Lung (tissue), 12 donors: ENCODE results near the gene CEBPZ. TPM values are rescaled to one million over a fixed set of nuclear protein-coding genes. Genes with fewer than 3 reads are reported as not detected.
"Not testable (repeated sequence)": the region's sequence is repeated elsewhere in the genome, so short reads cannot be mapped to it uniquely, and the experiment has no call there.

ENCODE experiments used
- ATAC-seq: fragments of 200-7000 bp; cut with Tn5 transposase; one replicate; pipeline ENCODE4 v1.9.1; 2020; ENCODE audit warnings: moderate number of reproducible peaks; ENCODE audit not compliant: insufficient read depth, low FRiP score
- DNase-seq, 3 donors: peaks; one replicate each; pipeline ENCODE4 v3.0.0-alpha.2; 2013 to 2017
- H3K27ac ChIP-seq, 2 donors: one replicate each; pipeline ENCODE4 v1.5.1; 2013; ENCODE audit warnings: mild to moderate bottlenecking in 2 of 2, moderate library complexity in 2 of 2, control low read depth in 1 of 2, inconsistent platforms in 1 of 2, low read depth in 1 of 2, low read length in 1 of 2
- H3K27me3 ChIP-seq, 3 donors: one replicate each; pipeline ENCODE4 v1.5.1; 2013; ENCODE audit warnings: low read length in 2 of 3; ENCODE audit not compliant: control insufficient read depth in 3 of 3, insufficient read depth in 3 of 3
- H3K36me3 ChIP-seq, 4 donors: one replicate each; pipeline ENCODE4 v1.5.1; 2013; ENCODE audit warnings: low read length in 4 of 4, mild to moderate bottlenecking in 1 of 4, moderate library complexity in 1 of 4; ENCODE audit not compliant: control insufficient read depth in 4 of 4, insufficient read depth in 4 of 4
- H3K4me1 ChIP-seq, 5 donors: one replicate each; pipeline ENCODE4 v1.5.1; 2013; ENCODE audit warnings: low read length in 5 of 5, mild to moderate bottlenecking in 2 of 5, moderate library complexity in 1 of 5; ENCODE audit not compliant: control insufficient read depth in 5 of 5, insufficient read depth in 5 of 5
- H3K4me3 ChIP-seq: one replicate; pipeline ENCODE4 v1.5.1; 2013; ENCODE audit warnings: mild to moderate bottlenecking, control low read depth, moderate library complexity
- H3K9ac ChIP-seq, 2 donors: one replicate each; pipeline ENCODE4 v1.5.1; 2013; ENCODE audit warnings: low read length in 2 of 2, control low read depth in 1 of 2; ENCODE audit not compliant: insufficient read depth in 1 of 2
- H3K9me3 ChIP-seq, 4 donors: one replicate each; pipeline ENCODE4 v1.5.1; 2013; ENCODE audit warnings: low read length in 3 of 4, mild to moderate bottlenecking in 1 of 4, moderate library complexity in 1 of 4; ENCODE audit not compliant: control insufficient read depth in 4 of 4, insufficient read depth in 3 of 4
- WGBS, 2 donors: extraction: QIAGEN DNeasy Blood & Tissue Kit; methylation state at CpG; one replicate each; pipeline ENCODE4 v1.1.7; 2013; 5-methylcytosine and 5-hydroxymethylcytosine counted together
- polyA plus RNA-seq, 2 donors: library from polyadenylated mRNA; stranded (reverse); fragments of 200-250 nt; gene quantifications; one replicate each; pipeline ENCODE4 v1.2.1, GENCODE V29; 2013
- total RNA-seq, 2 donors: library from RNA; depleted of rRNA in 1 of 2; stranded (reverse); fragments of >200 nt in 1 of 2; gene quantifications; one replicate each; pipeline ENCODE4 v1.2.1, GENCODE V29; 2014 to 2021
- TF ChIP-seq, protein P1 (sequence below): IDR thresholded peaks from 2 replicates; pipeline ENCODE4 v1.5.1; 2012; ENCODE audit warnings: mild to moderate bottlenecking; ENCODE audit errors: control extremely low read depth, extremely low read depth
- donor health status: control.
- donor health status: control.
- donor health status: Bipolar disorder and iron deficiency.
- donor health status: healthy.
- donor health status: DM: yes; HTN: yes; CAD: no.

Gene CEBPZ
- total and polyA plus RNA-seq, 4 donors: 36.7 to 66.7 (median 45.0) TPM

GRCh38 chr2:37205689-37206341 is 25.6 kb downstream of the CEBPZ start:
- ATAC-seq (no peak), DNase-seq (no peak)
- Histone ChIP-seq H3K9me3 (peaks cover 1 to 13% (median 6%) of the 10 kb centered on the region in 4 donors), H3K4me3 (no peak overlapping the region), H3K27ac (no peak overlapping the region), H3K9ac (no peak overlapping the region), H3K36me3 (peaks cover 14 to 92% (median 50%) of the 10 kb centered on the region in 4 donors), H3K4me1 (no peaks in the 10 kb centered on the region), H3K27me3 (no peaks in the 10 kb centered on the region)
- WGBS, 2 donors: 92 to 97% methylated on average over 5 of the region's 5 CpGs
- TF ChIP-seq, protein P1, sequence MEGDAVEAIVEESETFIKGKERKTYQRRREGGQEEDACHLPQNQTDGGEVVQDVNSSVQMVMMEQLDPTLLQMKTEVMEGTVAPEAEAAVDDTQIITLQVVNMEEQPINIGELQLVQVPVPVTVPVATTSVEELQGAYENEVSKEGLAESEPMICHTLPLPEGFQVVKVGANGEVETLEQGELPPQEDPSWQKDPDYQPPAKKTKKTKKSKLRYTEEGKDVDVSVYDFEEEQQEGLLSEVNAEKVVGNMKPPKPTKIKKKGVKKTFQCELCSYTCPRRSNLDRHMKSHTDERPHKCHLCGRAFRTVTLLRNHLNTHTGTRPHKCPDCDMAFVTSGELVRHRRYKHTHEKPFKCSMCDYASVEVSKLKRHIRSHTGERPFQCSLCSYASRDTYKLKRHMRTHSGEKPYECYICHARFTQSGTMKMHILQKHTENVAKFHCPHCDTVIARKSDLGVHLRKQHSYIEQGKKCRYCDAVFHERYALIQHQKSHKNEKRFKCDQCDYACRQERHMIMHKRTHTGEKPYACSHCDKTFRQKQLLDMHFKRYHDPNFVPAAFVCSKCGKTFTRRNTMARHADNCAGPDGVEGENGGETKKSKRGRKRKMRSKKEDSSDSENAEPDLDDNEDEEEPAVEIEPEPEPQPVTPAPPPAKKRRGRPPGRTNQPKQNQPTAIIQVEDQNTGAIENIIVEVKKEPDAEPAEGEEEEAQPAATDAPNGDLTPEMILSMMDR: no peak

DNA sequence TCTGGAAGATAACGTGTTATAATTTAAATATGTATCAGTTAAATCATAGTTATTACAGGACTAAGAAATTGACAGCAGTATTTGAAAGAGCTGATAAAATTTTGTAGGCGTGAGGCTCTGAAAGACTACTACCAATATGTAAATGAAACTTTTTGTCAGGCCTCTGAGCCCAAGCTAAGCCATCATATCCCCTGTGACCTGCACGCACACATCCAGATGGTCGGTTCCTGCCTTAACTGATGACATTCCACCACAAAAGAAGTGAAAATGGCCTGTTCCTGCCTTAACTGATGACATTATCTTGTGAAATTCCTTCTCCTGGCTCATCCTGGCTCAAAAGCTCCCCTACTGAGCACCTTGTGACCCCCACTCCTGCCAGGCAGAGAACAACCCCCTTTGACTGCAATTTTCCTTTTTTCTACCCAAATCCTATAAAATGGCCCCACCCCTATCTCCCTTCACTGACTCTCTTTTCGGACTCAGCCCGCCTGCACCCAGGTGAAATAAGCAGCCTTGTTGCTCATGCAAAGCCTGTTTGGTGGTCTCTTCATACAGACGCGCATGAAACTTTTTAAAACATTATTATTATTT is 26.2 kb downstream of the CEBPZ start:
- H3K27ac ChIP-seq, ATAC-seq, DNase-seq, H3K27me3 ChIP-seq, H3K4me1 ChIP-seq, H3K4me3 ChIP-seq, H3K9ac ChIP-seq: not testable (repeated sequence)
- 83 to 85% methylated on average over 8 of the region's 8 CpGs for WGBS, 2 donors
- Histone ChIP-seq H3K9me3 (peaks cover 1 to 13% (median 6%) of the 10 kb centered on the region in 4 donors), H3K36me3 (peaks cover 15 to 87% (median 46%) of the 10 kb centered on the region in 4 donors)

- Histone ChIP-seq H3K4me3 (no peak overlapping the region), H3K9ac (no peak overlapping the region), H3K27me3 (no peaks in the 10 kb centered on the region), H3K36me3 (peaks cover 12 to 73% (median 37%) of the 10 kb centered on the region in 4 donors), H3K4me1 (peaks cover 0 to 3% (median 0%) of the 10 kb centered on the region in 5 donors), H3K27ac (no peak overlapping the region), H3K9me3 (peaks cover 1 to 13% (median 6%) of the 10 kb centered on the region in 4 donors)
- TF ChIP-seq, protein P1: no peak
- DNase-seq: no peak
- ATAC-seq: no peak
- WGBS, 2 donors: 92 to 95% methylated on average over 2 of the region's 2 CpGs
These were observed 27.7 kb downstream of the CEBPZ start for GRCh38 chr2:37203708-37204107.

DNA sequence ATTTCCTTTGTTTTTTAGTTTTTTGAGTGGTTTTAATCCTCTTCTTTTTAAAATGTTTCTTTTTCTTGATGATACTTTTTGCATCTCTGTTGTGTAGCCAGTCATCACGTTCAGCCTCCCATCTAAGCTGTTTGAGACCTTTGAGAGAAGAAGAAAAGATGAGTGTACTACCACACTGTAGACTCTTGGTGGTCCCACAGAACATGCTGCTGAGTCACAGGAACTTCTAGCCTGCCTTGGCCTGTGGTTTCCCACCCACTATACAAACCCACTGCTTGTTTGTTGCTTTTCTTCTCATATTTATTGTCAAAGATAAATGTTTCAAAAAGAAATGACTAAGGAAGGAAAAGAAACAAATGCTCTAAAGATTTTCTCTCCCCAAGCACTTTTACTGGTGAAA is 29.6 kb downstream of the CEBPZ start:
- Histone ChIP-seq H3K27ac (no peak overlapping the region), H3K27me3 (no peaks in the 10 kb centered on the region), H3K4me1 (peaks cover 0 to 5% (median 0%) of the 10 kb centered on the region in 5 donors), H3K9me3 (peaks cover 0 to 10% (median 7%) of the 10 kb centered on the region in 4 donors), H3K9ac (no peak overlapping the region), H3K36me3 (peaks cover 7 to 54% (median 31%) of the 10 kb centered on the region in 4 donors), H3K4me3 (no peak overlapping the region)
- WGBS, 2 donors: 48 to 76% methylated on average over 1 of the region's 1 CpG
- TF ChIP-seq, protein P1: no peak
- DNase-seq: no peak
- no peak for ATAC-seq
